HG03469 (cell line): ENCODE data around the gene TBC1D2B.
"Not testable (repeated sequence)": the region's sequence is repeated elsewhere in the genome, so short reads cannot be mapped to it uniquely, and the experiment has no call there.

ENCODE experiments used
- ATAC-seq: cut with Tn5 transposase; IDR thresholded peaks from one replicate; pipeline ENCODE4 v1.9.1; 2021; ENCODE audit warnings: mild to moderate bottlenecking, moderate library complexity, moderate number of reproducible peaks; ENCODE audit not compliant: unreplicated experiment

The TBC1D2B gene

GRCh38 chr15:77959432-77959879 lies 118.1 kb downstream of the TBC1D2B start:
- ATAC-seq: no peak

- not testable (repeated sequence) for ATAC-seq
Observed at GRCh38 chr15:77958716-77959431, 118.6 kb downstream of the TBC1D2B start.

- not testable (repeated sequence) for ATAC-seq
Observed at GRCh38 chr15:77958021-77958420, 119.5 kb downstream of the TBC1D2B start.

GRCh38 chr15:77953926-77954325 lies 123.6 kb downstream of the TBC1D2B start:
- ATAC-seq: not testable (repeated sequence)

GRCh38 chr15:77952928-77953446 lies 124.5 kb downstream of the TBC1D2B start:
- not testable (repeated sequence) for ATAC-seq

- ATAC-seq: not testable (repeated sequence)
Observed at GRCh38 chr15:77951105-77951786, 126.3 kb downstream of the TBC1D2B start.

GRCh38 chr15:77950470-77950869 lies 127.0 kb downstream of the TBC1D2B start:
- ATAC-seq: not testable (repeated sequence)

- no peak for ATAC-seq
Observed at GRCh38 chr15:77945566-77945965, 131.9 kb downstream of the TBC1D2B start.
